Measurements from ENCODE around the gene WLS.
"Not testable (repeated sequence)": the region's sequence is repeated elsewhere in the genome, so short reads cannot be mapped to it uniquely, and the experiment has no call there.

WLS gene

DNA sequence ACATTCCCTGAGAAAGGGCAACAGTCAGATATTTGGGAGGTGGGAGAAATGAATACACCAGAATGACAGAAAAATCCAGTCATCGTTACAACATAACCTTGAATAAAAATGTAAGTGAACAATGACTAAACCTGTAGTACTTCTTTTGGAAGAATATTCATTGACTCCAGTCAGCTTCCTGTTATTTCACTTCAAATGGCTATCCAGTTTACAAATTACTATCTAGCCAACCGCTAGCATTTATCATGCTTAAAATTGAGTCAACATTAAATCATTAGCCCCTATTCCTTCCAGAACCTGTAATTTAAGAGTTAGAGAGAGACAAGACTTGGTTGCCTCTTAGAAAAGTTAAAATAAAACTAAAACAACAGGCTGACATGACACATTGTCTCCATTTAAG lies 33.6 kb downstream of the WLS start:
- no peak for DNase-seq (ENCODE audit: low read depth)

DNA sequence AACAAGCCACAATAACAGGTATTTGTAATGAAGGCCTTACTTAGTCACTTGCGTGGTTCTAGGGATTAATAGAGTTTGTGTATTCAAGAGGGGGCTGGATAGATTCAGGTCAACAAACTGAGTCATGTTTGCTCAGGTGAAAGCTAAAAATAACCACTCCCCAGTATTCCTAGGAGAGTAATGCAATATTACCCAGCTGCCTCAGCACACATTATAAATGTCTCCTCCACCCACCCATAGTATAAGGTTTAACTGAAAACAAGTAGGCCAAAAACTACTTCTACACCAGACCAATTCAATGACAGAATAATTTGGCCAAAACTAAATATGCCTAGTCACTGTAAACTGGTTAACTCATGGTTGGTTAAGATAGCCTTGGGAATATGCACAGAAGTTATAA lies 34.4 kb downstream of the WLS start:
- no peak for DNase-seq (ENCODE audit: low read depth)

- DNase-seq (ENCODE audit: low read depth), result no peak
Observed at GRCh38 chr1:68197461-68197860, 34.9 kb downstream of the WLS start.

DNA sequence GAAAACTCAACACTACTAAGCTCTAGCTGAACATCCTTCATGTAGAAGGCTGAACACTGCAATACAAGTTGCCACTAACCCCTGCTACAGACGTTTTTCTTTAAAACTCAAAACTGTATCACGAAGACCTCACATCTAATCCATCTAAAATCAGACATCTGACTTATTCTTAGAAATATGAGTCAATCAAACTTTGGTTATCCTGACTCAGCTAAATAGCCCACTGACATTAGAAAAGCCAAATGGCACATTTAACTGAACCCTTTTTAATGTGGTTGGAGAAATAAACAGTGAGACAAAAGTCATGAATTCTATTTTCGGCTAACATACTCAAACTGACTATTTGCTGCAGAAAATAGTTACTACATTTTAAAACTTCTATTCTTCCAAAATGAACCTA lies 35.6 kb downstream of the WLS start:
- DNase-seq (ENCODE audit: low read depth), result no peak

- DNase-seq (ENCODE audit: low read depth), result no peak
Observed at GRCh38 chr1:68191717-68192116, 40.6 kb downstream of the WLS start.

DNA sequence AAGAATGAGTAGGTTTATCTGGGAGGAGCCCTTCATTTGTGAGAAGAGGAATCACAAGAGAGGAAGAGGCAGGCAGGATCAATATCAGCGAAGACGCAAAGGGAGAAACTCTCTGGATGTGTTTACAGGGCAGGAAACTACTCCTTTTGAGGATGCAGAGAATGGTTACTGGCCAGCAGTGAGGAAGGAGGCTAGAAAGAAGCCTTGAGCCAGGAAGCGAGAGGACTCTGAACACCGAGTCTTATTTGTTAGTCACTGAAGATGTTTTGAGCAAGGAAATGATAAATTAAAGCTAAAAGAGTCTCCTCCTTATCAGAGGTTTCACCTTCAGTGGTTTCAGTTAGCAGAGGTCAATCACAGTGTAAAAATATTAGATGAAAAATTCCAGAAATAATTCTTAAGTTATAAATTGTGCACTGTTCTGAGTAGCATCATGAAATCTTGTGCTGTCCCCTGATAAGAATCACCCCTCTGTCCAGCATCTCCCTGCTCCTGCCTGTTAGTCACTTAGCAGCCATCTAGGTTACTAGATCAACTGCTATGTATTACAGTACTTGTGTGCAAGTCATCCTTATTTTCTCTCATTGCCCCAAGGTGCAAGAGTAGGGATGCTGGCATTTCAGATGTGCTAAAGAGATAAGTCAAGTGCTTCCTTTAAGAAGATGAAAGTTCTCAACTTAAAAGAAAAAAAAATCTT lies 43.5 kb downstream of the WLS start:
- DNase-seq (ENCODE audit: low read depth), result no peak

- no peak for DNase-seq (ENCODE audit: low read depth)
Observed at GRCh38 chr1:68188060-68188538, 44.2 kb downstream of the WLS start.

DNA sequence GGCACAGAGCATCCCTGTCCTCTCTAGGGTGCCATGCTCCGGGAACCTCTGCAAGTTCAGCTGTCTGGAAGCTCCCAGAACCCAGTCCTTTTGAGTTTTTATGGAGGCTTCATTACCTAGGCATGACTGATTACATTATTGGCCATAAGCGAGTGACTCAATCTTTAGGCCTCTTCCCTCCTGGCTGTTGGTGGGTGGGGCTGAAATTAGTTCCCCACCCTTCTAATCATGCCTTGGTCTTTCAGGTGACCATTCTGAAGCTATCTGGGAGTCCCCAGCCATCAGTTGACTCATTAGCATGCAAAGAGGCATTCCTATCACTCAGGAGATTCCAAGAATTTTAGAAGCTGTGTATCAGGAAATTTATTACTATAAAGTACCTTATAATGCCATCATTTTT lies 46.6 kb downstream of the WLS start:
- no peak for DNase-seq (ENCODE audit: low read depth)

DNA sequence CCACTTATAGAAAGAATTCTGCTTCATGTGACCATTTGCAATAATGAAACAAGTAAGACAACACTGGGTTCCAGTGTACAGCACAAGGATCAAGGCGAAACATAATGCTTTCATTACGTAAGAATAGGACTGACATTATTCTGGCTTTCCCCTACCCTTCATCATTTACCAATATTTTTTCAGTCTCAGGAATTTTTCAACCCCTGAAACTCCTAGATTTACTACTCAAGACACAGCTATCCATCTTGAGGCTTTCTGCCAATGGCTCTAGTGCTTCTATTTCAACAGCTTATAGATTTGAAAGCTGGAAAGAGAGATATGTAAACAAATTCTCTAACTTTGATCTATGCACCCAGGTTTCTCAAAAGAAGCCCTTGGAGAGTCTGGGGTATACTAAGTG lies 48.4 kb downstream of the WLS start:
- no peak for DNase-seq (ENCODE audit: low read depth)

DNA sequence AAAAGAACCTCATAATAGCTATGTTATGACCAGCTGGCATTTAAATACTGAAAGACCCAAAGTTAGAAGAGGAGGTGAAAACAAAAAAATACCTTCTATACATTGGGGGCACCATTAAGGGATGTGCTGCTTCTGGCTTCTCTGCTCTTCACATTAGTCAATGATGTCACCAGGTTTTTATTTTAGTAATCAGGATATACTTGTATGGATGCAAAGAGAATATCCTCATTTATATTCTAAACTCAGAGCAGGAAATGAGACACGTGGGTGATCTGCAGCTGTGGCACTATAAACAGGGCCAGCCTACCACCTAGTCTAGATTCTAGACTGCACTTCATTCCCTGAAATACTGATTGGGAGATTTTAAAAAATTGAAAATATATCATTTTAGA lies 51.2 kb downstream of the WLS start:
- no peak for DNase-seq (ENCODE audit: low read depth)

DNA sequence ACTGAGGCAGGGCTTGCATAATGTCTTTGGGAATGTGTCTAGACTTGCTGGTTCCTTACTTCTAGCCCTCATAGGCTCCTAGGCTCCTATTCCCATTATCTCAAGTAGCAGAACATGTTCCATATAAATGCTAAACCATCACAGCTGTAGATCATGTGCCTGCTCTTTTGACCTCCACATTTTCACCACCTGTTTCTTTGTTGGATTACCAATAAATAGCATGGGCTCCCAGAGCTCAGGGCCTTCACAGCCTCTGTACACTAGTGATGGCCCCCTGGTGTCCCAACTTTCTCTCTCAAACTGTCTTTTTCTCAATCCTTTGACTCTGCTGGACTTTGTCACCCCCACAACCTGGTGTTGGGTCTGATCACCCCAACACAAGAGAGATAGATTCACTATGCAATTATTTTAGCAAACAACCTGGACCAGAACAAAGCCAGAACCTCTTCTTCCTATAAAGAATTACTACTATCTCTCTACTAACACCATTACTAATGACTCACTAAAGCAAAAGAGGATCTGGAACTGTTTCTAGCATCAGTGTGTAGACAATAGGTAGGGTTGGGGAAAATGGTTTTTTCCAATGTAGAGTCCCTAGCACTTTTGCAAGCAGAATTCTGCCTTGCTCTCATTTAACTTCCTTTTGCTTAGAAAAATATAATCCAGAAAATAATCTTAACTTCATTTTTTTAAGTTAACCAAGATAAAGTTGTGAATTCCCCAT lies 51.7 kb downstream of the WLS start:
- no peak for DNase-seq (ENCODE audit: low read depth)

- DNase-seq (ENCODE audit: low read depth), result no peak
Observed at GRCh38 chr1:68178821-68179490, 53.4 kb downstream of the WLS start.

DNA sequence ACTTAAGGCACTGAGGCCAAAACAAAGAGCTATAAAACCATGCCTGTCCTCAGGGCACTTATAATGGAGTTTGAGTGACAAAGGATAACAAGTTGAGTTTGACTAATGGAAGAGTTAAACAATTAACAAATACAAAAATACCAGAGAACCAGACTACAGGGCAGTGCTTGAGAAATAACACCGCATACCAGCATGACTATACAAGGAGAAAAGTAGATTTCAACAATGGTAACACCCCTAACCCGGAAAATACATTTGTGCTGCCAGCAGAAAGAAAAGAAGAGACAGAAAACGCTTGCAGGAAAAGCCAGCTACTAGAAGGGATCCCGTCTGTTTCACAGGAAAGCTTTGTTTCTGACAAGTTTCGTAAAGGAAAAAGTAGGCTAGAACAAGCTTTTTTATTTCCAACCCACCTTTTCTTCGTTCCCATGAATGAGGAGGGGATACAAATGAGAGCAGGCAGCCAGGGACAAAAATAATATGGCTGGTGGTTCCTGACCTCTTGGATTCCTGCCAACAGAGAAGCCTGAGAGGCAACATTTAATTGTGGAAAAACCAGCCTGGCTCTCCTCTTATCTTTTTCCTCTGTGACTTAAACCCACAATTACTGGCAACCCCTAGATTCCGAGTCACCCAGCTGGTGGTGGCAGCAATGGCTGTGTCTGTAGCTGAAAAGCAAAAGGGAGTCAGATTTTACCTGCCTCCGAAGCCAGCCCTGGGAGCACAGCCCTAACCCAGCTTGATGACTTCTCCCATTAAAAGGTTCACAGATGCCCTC lies 56.5 kb downstream of the WLS start:
- no peak for DNase-seq (ENCODE audit: low read depth)

GRCh38 chr1:68174738-68175113 lies 57.6 kb downstream of the WLS start:
- no peak for DNase-seq (ENCODE audit: low read depth)

- DNase-seq (ENCODE audit: low read depth), result no peak
Observed at GRCh38 chr1:68173936-68174737, 58.2 kb downstream of the WLS start.

DNA sequence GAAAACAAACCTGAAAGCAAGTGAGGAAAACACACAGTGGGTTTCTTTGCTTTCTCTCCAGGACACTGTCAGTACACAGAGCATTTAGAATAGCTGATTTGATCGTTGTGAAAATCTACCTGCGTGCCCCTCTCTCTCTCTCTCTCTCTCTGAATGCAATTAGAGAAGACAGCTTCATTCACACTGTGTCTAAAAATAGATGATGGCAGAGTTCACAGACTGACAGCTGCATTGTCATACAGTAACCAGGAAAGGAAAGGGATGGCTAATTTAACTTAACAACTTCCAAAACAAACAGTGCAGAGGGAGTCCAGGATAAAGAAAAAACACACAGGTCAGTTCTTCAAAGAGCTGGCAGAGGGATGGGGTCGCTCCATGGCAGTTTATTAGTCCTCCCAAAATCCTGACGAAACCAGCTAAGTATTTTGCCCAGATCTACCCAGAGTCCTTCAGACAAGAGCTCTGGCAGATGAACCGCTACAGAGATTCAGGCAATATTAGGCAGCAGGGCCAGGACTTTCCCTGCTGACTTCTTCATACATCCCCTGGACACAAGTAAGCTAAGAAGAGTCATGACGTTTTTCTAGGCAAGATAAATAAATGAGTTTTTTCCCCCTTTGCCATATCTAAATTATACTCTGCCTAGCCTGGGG lies 58.9 kb downstream of the WLS start:
- DNase-seq (ENCODE audit: low read depth), result no peak

DNA sequence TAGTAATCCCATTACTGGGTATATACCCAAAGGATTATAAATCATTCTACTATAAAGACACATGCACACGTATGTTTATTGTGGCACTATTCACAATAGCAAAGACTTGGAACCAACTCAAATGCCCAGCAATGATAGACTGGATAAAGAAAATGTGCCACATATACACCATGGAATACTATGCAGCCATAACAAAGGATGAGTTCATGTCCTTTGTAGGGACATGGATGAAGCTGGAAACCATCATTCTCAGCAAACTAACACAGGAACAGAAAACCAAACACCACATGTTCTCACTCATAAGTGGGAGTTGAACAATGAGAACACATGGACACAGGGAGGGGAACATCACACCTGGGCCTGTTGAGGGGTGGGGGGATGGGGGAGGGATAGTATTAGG lies 60.5 kb downstream of the WLS start:
- DNase-seq (ENCODE audit: low read depth), result not testable (repeated sequence)

- DNase-seq (ENCODE audit: low read depth), result no peak
Observed at GRCh38 chr1:68168545-68169171, 63.7 kb downstream of the WLS start.

- no peak for DNase-seq (ENCODE audit: low read depth)
Observed at GRCh38 chr1:68167211-68167610, 65.1 kb downstream of the WLS start.

GRCh38 chr1:68166348-68166747 lies 66.0 kb downstream of the WLS start:
- DNase-seq (ENCODE audit: low read depth), result no peak

GRCh38 chr1:68165665-68166064 lies 66.7 kb downstream of the WLS start:
- DNase-seq (ENCODE audit: low read depth), result no peak
